HepG2 (cell line): ENCODE measurements around the gene C1QTNF1. TPM values are rescaled to one million over a fixed set of nuclear protein-coding genes. Genes with fewer than 3 reads are reported as not detected.
A peak's percentile ranks its signal among the peaks of the same experiment; 100 is the strongest.

Experiments used
- ATAC-seq: fragments of 200-7000 bp; cut with Tn5 transposase; 3 replicates; pipeline ENCODE4 v1.9.1; 2020; ENCODE audit warnings: mild to moderate bottlenecking, moderate library complexity
- BruUV-seq: library from RNA; stranded (reverse); fragments of 400-500 nt; replicated peaks from 2 replicates; lab custom pipeline; 2021; lab: Mats Ljungman, UMichigan
- CTCF ChIA-PET: fragments of 300-600 bp; formaldehyde crosslinking; extraction: SDS; loops from one replicate; lab custom pipeline; 2021; ENCODE audit warnings: low total read pairs, inconsistent platforms, low intra/inter-chr PET ratio; lab: Yijun Ruan, JAX
- POLR2A ChIA-PET: fragments of 350-600 bp; sonication (Branson Sonifier 250); formaldehyde crosslinking; loops from one replicate; lab custom pipeline; 2020; ENCODE audit warnings: antibody characterized with exemption, inconsistent platforms; lab: Yijun Ruan, JAX
- DNase-seq: peaks from one replicate; pipeline ENCODE4 v3.0.0-alpha.2; 2015; ENCODE audit warnings: low spot score
- FAIRE-seq: peaks from 3 replicates; lab custom pipeline; 2011; peaks lifted over from hg19 to GRCh38; lab: Jason Lieb, UNC
- H2AFZ ChIP-seq: one replicate; pipeline ENCODE4 v1.6.1; 2011; ENCODE audit warnings: low read length, inconsistent platforms
- H3K27ac ChIP-seq: fragments of 300-600 bp; 3 replicates; pipeline ENCODE4 v1.8.0; 2011; ENCODE audit warnings: mixed run types, mild to moderate bottlenecking, mixed read lengths, low read length, inconsistent platforms; ENCODE audit not compliant: insufficient read depth; ENCODE audit errors: extremely low read length
- H3K27me3 ChIP-seq, 2 experiments: fragments of 200-600 bp in 1 of 2; 2 replicates in 1 of 2; 3 replicates in 1 of 2; pipeline versions ENCODE4 v1.6.0 to v1.8.0; 2011; ENCODE audit warnings: low read length in 2 of 2, mild to moderate bottlenecking in 2 of 2, moderate library complexity in 2 of 2, inconsistent platforms in 1 of 2; ENCODE audit not compliant: insufficient read depth in 2 of 2, control insufficient read depth in 1 of 2
- H3K36me3 ChIP-seq, 2 experiments: fragments of 200-600 bp in 1 of 2; replicated peaks in 1 of 2; 2 replicates in 1 of 2; 3 replicates in 1 of 2; pipeline versions ENCODE4 v1.5.1 to v1.8.0; 2011; ENCODE audit warnings: low read length in 2 of 2, inconsistent platforms in 1 of 2; ENCODE audit not compliant: insufficient read depth in 2 of 2, control insufficient read depth in 1 of 2
- H3K4me1 ChIP-seq: 2 replicates; pipeline ENCODE4 v1.5.1; 2012; ENCODE audit warnings: low read length, inconsistent platforms; ENCODE audit not compliant: insufficient read depth
- H3K4me2 ChIP-seq: 2 replicates; pipeline ENCODE4 v1.6.0; 2011; ENCODE audit warnings: low read depth, low read length, inconsistent platforms
- H3K4me3 ChIP-seq, 3 experiments: fragments of 200-600 bp in 1 of 3; sonication (generic), shearing (Covaris generic) in 1 of 3; replicated peaks in 1 of 3; 2 replicates each; pipeline ENCODE4 v1.5.1; 2011 to 2016; ENCODE audit warnings: low read length in 3 of 3, inconsistent platforms in 2 of 3, low read depth in 2 of 3, mild to moderate bottlenecking in 2 of 3, control low read depth in 1 of 3, mixed read lengths in 1 of 3; ENCODE audit not compliant: insufficient read depth in 1 of 3
- H3K79me2 ChIP-seq: one replicate; pipeline ENCODE4 v1.6.1; 2011; ENCODE audit warnings: low read length, inconsistent platforms; ENCODE audit not compliant: insufficient read depth
- H3K9ac ChIP-seq: 2 replicates; pipeline ENCODE4 v1.6.0; 2011; ENCODE audit warnings: mild to moderate bottlenecking, low read depth, low read length, inconsistent platforms; ENCODE audit not compliant: insufficient read depth
- H3K9me3 ChIP-seq: 2 replicates; pipeline ENCODE4 v1.5.1; 2012; ENCODE audit warnings: mild to moderate bottlenecking, low read length
- H4K20me1 ChIP-seq: 2 replicates; pipeline ENCODE4 v1.6.0; 2011; ENCODE audit warnings: inconsistent platforms, mild to moderate bottlenecking, low read length, moderate library complexity; ENCODE audit not compliant: insufficient read depth
- AKNA ChIP-seq: sonication (generic); formaldehyde crosslinking; IDR thresholded peaks from 2 replicates; pipeline ENCODE4 v1.4.0; 2020; ENCODE audit warnings: missing genetic modification reagents, borderline replicate concordance
- CREB1 ChIP-seq, 2 experiments: fragments of 450-650 bp in 1 of 2; IDR thresholded peaks; 2 replicates each; pipeline ENCODE4 v1.6.1; 2016 to 2017; ENCODE audit warnings: control low read depth in 1 of 2, mild to moderate bottlenecking in 1 of 2, missing compliant biosample characterization in 1 of 2, missing genetic modification characterization in 1 of 2
- MAX ChIP-seq: IDR thresholded peaks from 2 replicates; pipeline ENCODE4 v1.6.1; 2012; ENCODE audit warnings: inconsistent platforms
- PHF21A ChIP-seq: sonication (generic); formaldehyde crosslinking; IDR thresholded peaks from 2 replicates; pipeline ENCODE4 v1.5.0; 2020; ENCODE audit warnings: mild to moderate bottlenecking, missing genetic modification reagents
- PTBP1 ChIP-seq: fragments of 200-400 bp; formaldehyde crosslinking; IDR thresholded peaks from 2 replicates; pipeline ENCODE4 v1.6.1; 2018; ENCODE audit warnings: low read length, low read depth; ENCODE audit not compliant: poor library complexity, severe bottlenecking
- RAD21 ChIP-seq: fragments of 450-650 bp; formaldehyde crosslinking; IDR thresholded peaks from 2 replicates; pipeline ENCODE4 v1.5.0; 2020; ENCODE audit warnings: mild to moderate bottlenecking
- STAG1 ChIP-seq: sonication (generic); formaldehyde crosslinking; IDR thresholded peaks from 2 replicates; pipeline ENCODE4 v1.4.0; 2020; ENCODE audit warnings: missing genetic modification reagents
- TBP ChIP-seq: sonication (generic); formaldehyde crosslinking; IDR thresholded peaks from 2 replicates; pipeline ENCODE4 v1.5.0; 2020; ENCODE audit warnings: missing genetic modification reagents
- TSC22D2 ChIP-seq: sonication (generic); formaldehyde crosslinking; IDR thresholded peaks from 2 replicates; pipeline ENCODE4 v1.5.1; 2020; ENCODE audit warnings: missing genetic modification reagents, mild to moderate bottlenecking, borderline replicate concordance
- WGBS: methylation state at CpG from one replicate; pipeline ENCODE4 v1.1.6; 2017; ENCODE audit warnings: low lambda C conversion rate; 5-methylcytosine and 5-hydroxymethylcytosine counted together
- in situ Hi-C: cut with HindIII; loops from 2 replicates; pipeline ENCODE4 v1.10.0; 2017; ENCODE audit warnings: low pct_unique_long_range_greater_than_20kb; ENCODE audit not compliant: extremely low pct_ligation_motif_present
- intact Hi-C: fragments of 100-400 bp; cut with micrococcal nuclease; formaldehyde crosslinking; loops from one replicate; pipeline ENCODE4 v1.10.0; 2022; ENCODE audit not compliant: unreplicated experiment
- polyA plus RNA-seq, 8 experiments: library from polyadenylated mRNA; depleted of rRNA in 3 of 8; stranded (reverse) in 7 of 8; unstranded in 1 of 8; fragments of >200 nt; fragmentation: Illumina TruSeq in 4 of 8; extraction: Trizol in 4 of 8; gene quantifications; 2 replicates each; pipeline versions ENCODE4 v1.2.1 to v1.2.3, GENCODE V29; 2011 to 2016; ENCODE audit warnings: low read depth in 4 of 8, missing spikeins in 1 of 8, mixed read lengths in 1 of 8; ENCODE audit not compliant: insufficient read depth in 1 of 8
- total RNA-seq, 5 experiments: library from RNA; depleted of rRNA; stranded (reverse); fragments of >200 nt; fragmentation: Illumina TruSeq; extraction: Trizol; gene quantifications; 2 replicates each; pipeline ENCODE4 v1.2.3, GENCODE V29; 2016; ENCODE audit warnings: low read depth in 1 of 5
- TF ChIP-seq, protein P1 (sequence below): sonication (generic); formaldehyde crosslinking; conservative IDR thresholded peaks from 2 replicates; pipeline ENCODE4 v1.4.0; 2020; ENCODE audit warnings: missing genetic modification reagents
- TF ChIP-seq, protein P2 (sequence below): sonication (generic); formaldehyde crosslinking; IDR thresholded peaks from 2 replicates; pipeline ENCODE4 v1.4.0; 2020; ENCODE audit warnings: low read depth, mild to moderate bottlenecking, missing genetic modification reagents
- TF ChIP-seq, protein P3 (sequence below): IDR thresholded peaks from 2 replicates; pipeline ENCODE4 v1.6.1; 2016

C1QTNF1 gene
- total and polyA plus RNA-seq, 2 of the 13 experiments (the other 11 are each of a cell fraction or from before 2014, with no cell fraction given), result 0.18 to 0.86 TPM

DNA sequence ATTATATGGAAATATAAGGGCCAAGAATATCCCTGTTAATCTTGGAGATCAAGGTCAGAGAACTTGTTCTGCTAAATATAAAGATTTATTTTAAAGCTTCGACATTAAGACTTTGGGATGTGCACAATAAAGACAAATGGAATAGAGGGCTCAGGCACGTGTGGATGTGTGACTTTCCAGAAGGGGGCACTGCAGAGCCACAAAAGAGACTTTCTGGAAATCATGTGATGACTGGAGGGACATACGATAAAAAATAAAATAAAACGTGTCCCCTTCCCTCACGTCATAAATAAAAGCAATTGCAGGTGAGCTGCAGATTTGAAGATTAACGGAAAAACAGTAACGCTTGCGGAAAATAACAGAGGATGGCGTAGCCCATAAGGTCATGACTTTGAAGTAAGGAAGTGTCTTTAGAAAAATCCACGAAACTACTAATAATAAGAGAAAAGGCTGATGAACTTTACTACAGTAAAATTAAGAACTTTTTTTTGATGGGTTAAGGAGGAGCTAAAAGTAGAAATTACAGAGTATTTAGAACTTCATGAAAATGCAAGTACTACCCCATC lies 41.2 kb downstream of the C1QTNF1 start:
- ChIA-PET CTCF (interaction anchor here (1.4 to 2.1 kb wide), 3 partner anchors 17 to 328 kb away, joined by 4 to 22 read pairs (median 7); no protein-coding TSS in a partner anchor), POLR2A (no interaction called here)
- Histone ChIP-seq H3K27me3 (peaks cover 2 to 22% of the 10 kb centered on the region in 2 experiments; a peak in 3 of 5 replicates), H3K4me3 (no peak overlapping the region), H3K27ac (no peak overlapping the region), H3K4me2 (no peak overlapping the region), H3K9ac (no peak overlapping the region), H2AFZ (no peak overlapping the region), H3K79me2 (no peaks in the 10 kb centered on the region), H3K4me1 (no peaks in the 10 kb centered on the region), H4K20me1 (no peaks in the 10 kb centered on the region), H3K9me3 (no peaks in the 10 kb centered on the region), H3K36me3 (no peaks in the 10 kb centered on the region)
- 37% methylated on average over 10 of the region's 10 CpGs for WGBS
- in situ Hi-C loops (no loop called here), intact Hi-C loops (loop anchor here (1.0 kb wide), 1 partner anchor 17 kb away; no protein-coding TSS in a partner anchor)
- BruUV-seq, result no TSS peak
- ATAC-seq (0 out of 3 replicates have a peak, but pooled peaks have one; percentile 46), DNase-seq (peak; percentile 43), FAIRE-seq (no peak)
- no peak for TF ChIP-seq PTBP1
- peak; percentile 30; the same call in 1 of the 2 replicates for TF ChIP-seq CREB1 (IDR thresholded peaks at IDR 0.05)
- no peak for TF ChIP-seq CREB1 (CRISPR knock-in tag; IDR thresholded peaks at IDR 0.05)
- TF ChIP-seq, protein P1, sequence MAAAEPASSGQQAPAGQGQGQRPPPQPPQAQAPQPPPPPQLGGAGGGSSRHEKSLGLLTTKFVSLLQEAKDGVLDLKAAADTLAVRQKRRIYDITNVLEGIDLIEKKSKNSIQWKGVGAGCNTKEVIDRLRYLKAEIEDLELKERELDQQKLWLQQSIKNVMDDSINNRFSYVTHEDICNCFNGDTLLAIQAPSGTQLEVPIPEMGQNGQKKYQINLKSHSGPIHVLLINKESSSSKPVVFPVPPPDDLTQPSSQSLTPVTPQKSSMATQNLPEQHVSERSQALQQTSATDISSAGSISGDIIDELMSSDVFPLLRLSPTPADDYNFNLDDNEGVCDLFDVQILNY (CRISPR knock-in tag), result no peak
- TF ChIP-seq, protein P2, sequence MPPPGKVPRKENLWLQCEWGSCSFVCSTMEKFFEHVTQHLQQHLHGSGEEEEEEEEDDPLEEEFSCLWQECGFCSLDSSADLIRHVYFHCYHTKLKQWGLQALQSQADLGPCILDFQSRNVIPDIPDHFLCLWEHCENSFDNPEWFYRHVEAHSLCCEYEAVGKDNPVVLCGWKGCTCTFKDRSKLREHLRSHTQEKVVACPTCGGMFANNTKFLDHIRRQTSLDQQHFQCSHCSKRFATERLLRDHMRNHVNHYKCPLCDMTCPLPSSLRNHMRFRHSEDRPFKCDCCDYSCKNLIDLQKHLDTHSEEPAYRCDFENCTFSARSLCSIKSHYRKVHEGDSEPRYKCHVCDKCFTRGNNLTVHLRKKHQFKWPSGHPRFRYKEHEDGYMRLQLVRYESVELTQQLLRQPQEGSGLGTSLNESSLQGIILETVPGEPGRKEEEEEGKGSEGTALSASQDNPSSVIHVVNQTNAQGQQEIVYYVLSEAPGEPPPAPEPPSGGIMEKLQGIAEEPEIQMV (CRISPR knock-in tag), result no peak
- TF ChIP-seq AKNA (CRISPR knock-in tag), result no peak
- TF ChIP-seq TSC22D2 (CRISPR knock-in tag), result no peak
- TF ChIP-seq MAX, result 0 out of 2 replicates have a peak, but pooled peaks have one; percentile 17
- TF ChIP-seq PHF21A, result no peak
- peak; percentile 69 for TF ChIP-seq STAG1 (CRISPR knock-in tag)
- no peak for TF ChIP-seq TBP (CRISPR knock-in tag)
- TF ChIP-seq, protein P3, sequence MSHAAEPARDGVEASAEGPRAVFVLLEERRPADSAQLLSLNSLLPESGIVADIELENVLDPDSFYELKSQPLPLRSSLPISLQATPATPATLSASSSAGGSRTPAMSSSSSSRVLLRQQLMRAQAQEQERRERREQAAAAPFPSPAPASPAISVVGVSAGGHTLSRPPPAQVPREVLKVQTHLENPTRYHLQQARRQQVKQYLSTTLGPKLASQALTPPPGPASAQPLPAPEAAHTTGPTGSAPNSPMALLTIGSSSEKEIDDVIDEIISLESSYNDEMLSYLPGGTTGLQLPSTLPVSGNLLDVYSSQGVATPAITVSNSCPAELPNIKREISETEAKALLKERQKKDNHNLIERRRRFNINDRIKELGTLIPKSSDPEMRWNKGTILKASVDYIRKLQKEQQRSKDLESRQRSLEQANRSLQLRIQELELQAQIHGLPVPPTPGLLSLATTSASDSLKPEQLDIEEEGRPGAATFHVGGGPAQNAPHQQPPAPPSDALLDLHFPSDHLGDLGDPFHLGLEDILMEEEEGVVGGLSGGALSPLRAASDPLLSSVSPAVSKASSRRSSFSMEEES (CRISPR knock-in tag), result peak; percentile 77
- TF ChIP-seq RAD21 (CRISPR knock-in tag), result peak; percentile 43; the same call in 1 of the 2 replicates
